Mesendoderm (in vitro differentiated cells): ENCODE results near the gene CADM1.
A peak's percentile ranks its signal among the peaks of the same experiment; 100 is the strongest.

Experiments
- DNase-seq: peaks from one replicate; pipeline ENCODE4 v3.0.0; 2013
- H2AK5ac ChIP-seq: 2 replicates; pipeline ENCODE4 v1.6.1; 2013; ENCODE audit warnings: low read length, inconsistent platforms
- H2BK120ac ChIP-seq: 2 replicates; pipeline ENCODE4 v1.6.1; 2013; ENCODE audit warnings: low read depth, mild to moderate bottlenecking, low read length, moderate library complexity, mixed read lengths
- H2BK15ac ChIP-seq: replicated peaks from 2 replicates; pipeline ENCODE4 v1.6.1; 2013; ENCODE audit warnings: low read depth, mild to moderate bottlenecking, moderate library complexity
- H2BK5ac ChIP-seq: 2 replicates; pipeline ENCODE4 v1.6.1; 2013; ENCODE audit warnings: low read length, inconsistent platforms
- H3K18ac ChIP-seq: 2 replicates; pipeline ENCODE4 v1.6.1; 2013; ENCODE audit warnings: mild to moderate bottlenecking, low read length, mixed read lengths
- H3K23ac ChIP-seq: one replicate; pipeline ENCODE4 v1.6.1; 2013; ENCODE audit warnings: low read length
- H3K27ac ChIP-seq: 2 replicates; pipeline ENCODE4 v1.5.1; 2013; ENCODE audit warnings: low read depth, mild to moderate bottlenecking, inconsistent platforms, low read length, moderate library complexity
- H3K27me3 ChIP-seq: 2 replicates; pipeline ENCODE4 v1.6.1; 2013; ENCODE audit warnings: low read length, control low read depth, mild to moderate bottlenecking, inconsistent platforms; ENCODE audit not compliant: insufficient read depth, poor library complexity
- H3K36me3 ChIP-seq: 2 replicates; pipeline ENCODE4 v1.6.1; 2013; ENCODE audit warnings: low read length, inconsistent platforms; ENCODE audit not compliant: control insufficient read depth, insufficient read depth
- H3K4ac ChIP-seq: one replicate; pipeline ENCODE4 v1.6.1; 2013; ENCODE audit warnings: low read depth, mild to moderate bottlenecking, low read length, moderate library complexity
- H3K4me1 ChIP-seq: 2 replicates; pipeline ENCODE4 v1.6.1; 2013; ENCODE audit warnings: low read depth, low read length, inconsistent platforms; ENCODE audit not compliant: control insufficient read depth
- H3K4me2 ChIP-seq: 2 replicates; pipeline ENCODE4 v1.6.1; 2013; ENCODE audit warnings: low read length
- H3K4me3 ChIP-seq: 2 replicates; pipeline ENCODE4 v1.5.1; 2013; ENCODE audit warnings: mild to moderate bottlenecking, low read length
- H3K56ac ChIP-seq: one replicate; pipeline ENCODE4 v1.6.1; 2013; ENCODE audit warnings: low read length
- H3K79me1 ChIP-seq: 2 replicates; pipeline ENCODE4 v1.6.1; 2013; ENCODE audit warnings: low read length, inconsistent platforms
- H3K79me2 ChIP-seq: 2 replicates; pipeline ENCODE4 v1.6.1; 2013; ENCODE audit warnings: mild to moderate bottlenecking, low read length; ENCODE audit not compliant: control insufficient read depth, insufficient read depth
- H3K9ac ChIP-seq: 2 replicates; pipeline ENCODE4 v1.6.1; 2013; ENCODE audit warnings: low read length, inconsistent platforms
- H4K5ac ChIP-seq: one replicate; pipeline ENCODE4 v1.6.1; 2013; ENCODE audit warnings: low read length
- H4K8ac ChIP-seq: one replicate; pipeline ENCODE4 v1.6.1; 2013; ENCODE audit warnings: low read depth, mild to moderate bottlenecking, control low read depth, low read length, moderate library complexity
- WGBS: extraction: QIAGEN DNeasy Blood & Tissue Kit; methylation state at CpG from one replicate; pipeline ENCODE4 v1.1.7; 2013; ENCODE audit warnings: low lambda C conversion rate, missing lambda C conversion rate; ENCODE audit not compliant: insufficient coverage; ENCODE audit errors: extremely low coverage; 5-methylcytosine and 5-hydroxymethylcytosine counted together

Gene CADM1

GRCh38 chr11:115545581-115546210 lies 41.5 kb upstream of the CADM1 start:
- no peak overlapping the region for H3K9ac ChIP-seq
- no peaks in the 10 kb centered on the region for H3K79me2 ChIP-seq
- no peak overlapping the region for H4K8ac ChIP-seq
- no peak overlapping the region for H2AK5ac ChIP-seq
- no peak overlapping the region for H3K4me2 ChIP-seq
- no peak overlapping the region for H3K4me3 ChIP-seq
- DNase-seq, result no peak
- no peak overlapping the region for H2BK120ac ChIP-seq
- no peak overlapping the region for H2BK15ac ChIP-seq
- H3K27me3 ChIP-seq, result no peaks in the 10 kb centered on the region
- peaks cover 16% of the 10 kb centered on the region for H3K4me1 ChIP-seq
- H3K4ac ChIP-seq, result no peak overlapping the region
- H3K23ac ChIP-seq, result no peak overlapping the region
- WGBS, result no CpG with 5 or more reads among the region's 2 CpGs
- H3K79me1 ChIP-seq, result no peaks in the 10 kb centered on the region
- H3K56ac ChIP-seq, result no peak overlapping the region
- H4K5ac ChIP-seq, result no peak overlapping the region
- H2BK5ac ChIP-seq, result no peak overlapping the region
- no peak overlapping the region for H3K27ac ChIP-seq
- H3K36me3 ChIP-seq, result no peaks in the 10 kb centered on the region
- H3K18ac ChIP-seq, result no peak overlapping the region

GRCh38 chr11:115544422-115544948 lies 40.3 kb upstream of the CADM1 start:
- H3K27ac ChIP-seq, result no peak overlapping the region
- no peak overlapping the region for H3K23ac ChIP-seq
- DNase-seq, result no peak
- H2AK5ac ChIP-seq, result no peak overlapping the region
- H4K8ac ChIP-seq, result no peak overlapping the region
- no peak overlapping the region for H3K9ac ChIP-seq
- no peaks in the 10 kb centered on the region for H3K27me3 ChIP-seq
- no peak overlapping the region for H4K5ac ChIP-seq
- no peak overlapping the region for H3K4ac ChIP-seq
- H3K36me3 ChIP-seq, result no peaks in the 10 kb centered on the region
- H3K79me1 ChIP-seq, result no peaks in the 10 kb centered on the region
- no CpG with 5 or more reads among the region's 2 CpGs for WGBS
- H3K4me2 ChIP-seq, result no peak overlapping the region
- H3K4me1 ChIP-seq, result peaks cover 12% of the 10 kb centered on the region
- H2BK5ac ChIP-seq, result no peak overlapping the region
- H3K4me3 ChIP-seq, result no peak overlapping the region
- H3K18ac ChIP-seq, result no peak overlapping the region
- H2BK120ac ChIP-seq, result no peak overlapping the region
- no peak overlapping the region for H2BK15ac ChIP-seq
- no peaks in the 10 kb centered on the region for H3K79me2 ChIP-seq
- no peak overlapping the region for H3K56ac ChIP-seq

- H3K9ac ChIP-seq, result no peak overlapping the region
- H4K8ac ChIP-seq, result no peak overlapping the region
- peak; percentile 84 for DNase-seq
Measured at GRCh38 chr11:115541518-115541917, 37.3 kb upstream of the CADM1 start.

GRCh38 chr11:115539844-115540243 lies 35.6 kb upstream of the CADM1 start:
- no CpG with 5 or more reads among the region's 1 CpG for WGBS

More at GRCh38 chr11:115541518-115541917, 37.3 kb upstream of the CADM1 start:
- H3K79me2 ChIP-seq, result no peaks in the 10 kb centered on the region
- H2BK120ac ChIP-seq, result no peak overlapping the region
- no peak overlapping the region for H2BK5ac ChIP-seq
- no peak overlapping the region for H2AK5ac ChIP-seq
- WGBS, result no CpG with 5 or more reads among the region's 8 CpGs
- no peak overlapping the region for H3K27ac ChIP-seq
- no peak overlapping the region for H3K56ac ChIP-seq
- H3K27me3 ChIP-seq, result no peaks in the 10 kb centered on the region
- no peak overlapping the region for H3K4ac ChIP-seq
- no peak overlapping the region for H3K18ac ChIP-seq
- no peaks in the 10 kb centered on the region for H3K79me1 ChIP-seq
- H3K36me3 ChIP-seq, result no peaks in the 10 kb centered on the region
- H3K4me2 ChIP-seq, result no peak overlapping the region
- no peak overlapping the region for H2BK15ac ChIP-seq
- no peak overlapping the region for H4K5ac ChIP-seq
- no peak overlapping the region for H3K4me3 ChIP-seq
- peaks cover 4% of the 10 kb centered on the region for H3K4me1 ChIP-seq
- no peak overlapping the region for H3K23ac ChIP-seq

GRCh38 chr11:115535781-115536180 lies 31.6 kb upstream of the CADM1 start:
- Histone ChIP-seq H3K4me1 (peaks cover 2% of the 10 kb centered on the region), H2BK15ac (no peak overlapping the region)

More at GRCh38 chr11:115539844-115540243, 35.6 kb upstream of the CADM1 start:
- Histone ChIP-seq H3K27me3 (no peaks in the 10 kb centered on the region), H3K79me1 (no peaks in the 10 kb centered on the region), H4K5ac (no peak overlapping the region), H3K27ac (no peak overlapping the region), H2BK120ac (no peak overlapping the region), H3K56ac (no peak overlapping the region), H3K4me2 (no peak overlapping the region), H3K79me2 (no peaks in the 10 kb centered on the region), H4K8ac (no peak overlapping the region), H3K36me3 (no peaks in the 10 kb centered on the region), H2AK5ac (no peak overlapping the region), H3K23ac (no peak overlapping the region), H3K4me3 (no peak overlapping the region), H2BK5ac (no peak overlapping the region), H3K18ac (no peak overlapping the region), H3K4ac (no peak overlapping the region), H3K9ac (no peak overlapping the region), H3K4me1 (peaks cover 4% of the 10 kb centered on the region), H2BK15ac (no peak overlapping the region)
- no peak for DNase-seq

GRCh38 chr11:115530752-115531151 lies 26.5 kb upstream of the CADM1 start:
- no peak overlapping the region for H3K27ac ChIP-seq
- no peaks in the 10 kb centered on the region for H3K79me2 ChIP-seq
- DNase-seq, result peak; percentile 83
- H4K8ac ChIP-seq, result no peak overlapping the region
- no peak overlapping the region for H3K18ac ChIP-seq
- peaks cover 4% of the 10 kb centered on the region for H3K4me1 ChIP-seq
- no peaks in the 10 kb centered on the region for H3K36me3 ChIP-seq
- H2BK120ac ChIP-seq, result no peak overlapping the region
- no peaks in the 10 kb centered on the region for H3K79me1 ChIP-seq
- H4K5ac ChIP-seq, result no peak overlapping the region
- H3K4ac ChIP-seq, result no peak overlapping the region
- H3K23ac ChIP-seq, result no peak overlapping the region
- H3K4me2 ChIP-seq, result no peak overlapping the region
- no peak overlapping the region for H3K56ac ChIP-seq
- H2AK5ac ChIP-seq, result no peak overlapping the region
- H2BK15ac ChIP-seq, result no peak overlapping the region
- WGBS, result no CpG with 5 or more reads among the region's 4 CpGs
- no peaks in the 10 kb centered on the region for H3K27me3 ChIP-seq
- no peak overlapping the region for H2BK5ac ChIP-seq
- no peak overlapping the region for H3K4me3 ChIP-seq
- no peak overlapping the region for H3K9ac ChIP-seq

More at GRCh38 chr11:115535781-115536180, 31.6 kb upstream of the CADM1 start:
- no peak overlapping the region for H4K5ac ChIP-seq
- H3K18ac ChIP-seq, result no peak overlapping the region
- no peak overlapping the region for H2BK5ac ChIP-seq
- no peaks in the 10 kb centered on the region for H3K36me3 ChIP-seq
- no peaks in the 10 kb centered on the region for H3K79me1 ChIP-seq
- H3K27ac ChIP-seq, result no peak overlapping the region
- peak; percentile 76 for DNase-seq
- no peak overlapping the region for H3K23ac ChIP-seq
- no peaks in the 10 kb centered on the region for H3K27me3 ChIP-seq
- H2AK5ac ChIP-seq, result no peak overlapping the region
- no peak overlapping the region for H3K4me2 ChIP-seq
- no peak overlapping the region for H3K56ac ChIP-seq
- H3K4me3 ChIP-seq, result no peak overlapping the region
- no peaks in the 10 kb centered on the region for H3K79me2 ChIP-seq
- H3K9ac ChIP-seq, result no peak overlapping the region
- no peak overlapping the region for H4K8ac ChIP-seq
- no peak overlapping the region for H3K4ac ChIP-seq
- no peak overlapping the region for H2BK120ac ChIP-seq
